Bronchial epithelial cell (primary cell): ENCODE data around the gene SNTB2. TPM values are rescaled to one million over a fixed set of nuclear protein-coding genes. Genes with fewer than 3 reads are reported as not detected.

Source experiments
- DNase-seq: peaks from one replicate; pipeline ENCODE4 v3.0.0-alpha.2; 2010; ENCODE audit warnings: low read depth
- FAIRE-seq: peaks from 2 replicates; lab custom pipeline; 2011; peaks lifted over from hg19 to GRCh38; lab: Jason Lieb, UNC
- H3K27me3 ChIP-seq: 2 replicates; pipeline ENCODE4 v1.5.1; 2011; ENCODE audit warnings: low read length; ENCODE audit not compliant: control insufficient read depth, insufficient read depth
- H3K36me3 ChIP-seq: 2 replicates; pipeline ENCODE4 v1.5.1; 2011; ENCODE audit warnings: low read length; ENCODE audit not compliant: control insufficient read depth, insufficient read depth
- H3K4me3 ChIP-seq: 2 replicates; pipeline ENCODE4 v1.5.1; 2011; ENCODE audit warnings: mild to moderate bottlenecking, low read depth, low read length, control low read depth
- total RNA-seq: library from RNA; depleted of rRNA; stranded (reverse); fragments of >200 nt; gene quantifications from 2 replicates; pipeline ENCODE4 v1.2.1, GENCODE V29; 2014
- TF ChIP-seq, protein P1 (sequence below): IDR thresholded peaks from 2 replicates; pipeline ENCODE4 v1.5.1; 2011; ENCODE audit warnings: mild to moderate bottlenecking, moderate library complexity, low read length, control low read depth, inconsistent platforms; ENCODE audit not compliant: insufficient read depth, severe bottlenecking

The SNTB2 gene
- total RNA-seq, 1 donor from 2014 or later = 10.5 TPM

DNA sequence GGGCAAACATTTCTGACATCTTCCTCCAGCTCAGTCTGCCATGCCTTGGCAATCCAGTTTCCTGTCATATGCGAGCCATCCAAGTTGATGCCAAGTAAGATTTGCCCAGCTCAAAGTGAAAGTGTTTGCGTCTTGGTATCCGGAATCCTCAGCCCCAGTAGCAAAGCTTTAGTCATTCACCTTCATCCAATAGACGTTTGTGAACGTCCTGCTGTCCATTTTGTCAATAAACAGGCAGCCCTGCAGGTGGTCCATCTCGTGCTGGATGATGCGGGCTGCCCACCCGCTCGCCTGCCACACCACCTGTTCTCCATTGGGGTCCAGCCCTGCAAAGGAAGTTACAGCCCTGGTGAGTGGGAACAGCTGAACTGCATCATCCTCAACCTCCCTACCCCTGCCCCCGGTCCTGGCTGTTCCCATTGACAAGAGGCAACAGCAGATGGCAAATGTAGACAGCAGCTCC lies 141.9 kb downstream of the SNTB2 start:
- DNase-seq (peak; percentile 7), FAIRE-seq (no peak)
- peaks cover 18% of the 10 kb centered on the region for H3K36me3 ChIP-seq
- H3K27me3 ChIP-seq = no peaks in the 10 kb centered on the region
- TF ChIP-seq, protein P1, sequence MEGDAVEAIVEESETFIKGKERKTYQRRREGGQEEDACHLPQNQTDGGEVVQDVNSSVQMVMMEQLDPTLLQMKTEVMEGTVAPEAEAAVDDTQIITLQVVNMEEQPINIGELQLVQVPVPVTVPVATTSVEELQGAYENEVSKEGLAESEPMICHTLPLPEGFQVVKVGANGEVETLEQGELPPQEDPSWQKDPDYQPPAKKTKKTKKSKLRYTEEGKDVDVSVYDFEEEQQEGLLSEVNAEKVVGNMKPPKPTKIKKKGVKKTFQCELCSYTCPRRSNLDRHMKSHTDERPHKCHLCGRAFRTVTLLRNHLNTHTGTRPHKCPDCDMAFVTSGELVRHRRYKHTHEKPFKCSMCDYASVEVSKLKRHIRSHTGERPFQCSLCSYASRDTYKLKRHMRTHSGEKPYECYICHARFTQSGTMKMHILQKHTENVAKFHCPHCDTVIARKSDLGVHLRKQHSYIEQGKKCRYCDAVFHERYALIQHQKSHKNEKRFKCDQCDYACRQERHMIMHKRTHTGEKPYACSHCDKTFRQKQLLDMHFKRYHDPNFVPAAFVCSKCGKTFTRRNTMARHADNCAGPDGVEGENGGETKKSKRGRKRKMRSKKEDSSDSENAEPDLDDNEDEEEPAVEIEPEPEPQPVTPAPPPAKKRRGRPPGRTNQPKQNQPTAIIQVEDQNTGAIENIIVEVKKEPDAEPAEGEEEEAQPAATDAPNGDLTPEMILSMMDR = no peak
- H3K4me3 ChIP-seq = peak overlapping the region; percentile 74

DNA sequence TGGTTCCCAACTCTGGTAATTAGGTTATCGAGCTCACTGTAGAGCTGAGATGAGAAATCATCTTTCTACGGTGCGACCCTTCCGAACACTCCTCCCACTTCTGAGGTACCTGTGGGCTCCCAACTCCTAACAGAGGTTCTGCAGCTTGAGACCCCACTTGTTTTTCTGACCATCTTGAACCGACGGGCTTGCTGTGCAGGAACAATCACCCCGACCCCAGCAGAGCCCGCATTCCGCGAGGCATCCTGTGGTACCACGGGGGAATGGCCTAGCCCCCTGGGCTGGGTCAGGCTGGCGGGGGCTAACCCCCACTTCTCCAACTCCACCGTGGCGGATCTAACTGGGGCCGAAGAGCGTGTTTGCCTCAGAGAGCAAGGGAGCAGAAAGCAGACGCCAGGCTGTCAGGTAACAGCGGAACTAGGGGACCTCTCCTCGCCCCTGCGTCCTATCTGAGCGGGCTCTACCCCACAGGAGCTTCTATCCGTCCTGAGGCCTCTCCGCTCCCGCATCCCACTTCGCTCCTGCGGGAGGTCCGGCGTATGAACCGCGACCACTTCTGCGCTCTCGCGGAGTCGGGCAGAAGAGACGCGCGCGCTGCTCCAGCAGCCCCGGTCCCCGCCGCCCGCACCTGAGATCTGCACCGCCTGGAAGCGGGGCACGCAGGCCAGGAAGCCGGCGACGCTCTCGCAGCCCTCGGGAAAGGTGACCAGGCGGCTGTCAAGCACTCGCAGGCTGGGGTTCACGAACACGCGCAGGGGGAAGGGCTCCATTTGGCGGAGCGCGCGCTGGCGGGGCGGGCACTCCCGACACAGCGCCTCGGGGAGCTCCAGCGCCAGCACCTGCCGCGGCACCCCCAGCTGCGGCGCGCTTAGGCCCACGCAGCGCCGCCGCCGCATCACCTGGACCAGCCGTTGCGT lies 142.7 kb downstream of the SNTB2 start:
- peak overlapping the region; percentile 74 for H3K4me3 ChIP-seq
- DNase-seq = no peak
- H3K36me3 ChIP-seq = peaks cover 14% of the 10 kb centered on the region
- FAIRE-seq = no peak
- TF ChIP-seq, protein P1 = no peak
- H3K27me3 ChIP-seq = no peaks in the 10 kb centered on the region

DNA sequence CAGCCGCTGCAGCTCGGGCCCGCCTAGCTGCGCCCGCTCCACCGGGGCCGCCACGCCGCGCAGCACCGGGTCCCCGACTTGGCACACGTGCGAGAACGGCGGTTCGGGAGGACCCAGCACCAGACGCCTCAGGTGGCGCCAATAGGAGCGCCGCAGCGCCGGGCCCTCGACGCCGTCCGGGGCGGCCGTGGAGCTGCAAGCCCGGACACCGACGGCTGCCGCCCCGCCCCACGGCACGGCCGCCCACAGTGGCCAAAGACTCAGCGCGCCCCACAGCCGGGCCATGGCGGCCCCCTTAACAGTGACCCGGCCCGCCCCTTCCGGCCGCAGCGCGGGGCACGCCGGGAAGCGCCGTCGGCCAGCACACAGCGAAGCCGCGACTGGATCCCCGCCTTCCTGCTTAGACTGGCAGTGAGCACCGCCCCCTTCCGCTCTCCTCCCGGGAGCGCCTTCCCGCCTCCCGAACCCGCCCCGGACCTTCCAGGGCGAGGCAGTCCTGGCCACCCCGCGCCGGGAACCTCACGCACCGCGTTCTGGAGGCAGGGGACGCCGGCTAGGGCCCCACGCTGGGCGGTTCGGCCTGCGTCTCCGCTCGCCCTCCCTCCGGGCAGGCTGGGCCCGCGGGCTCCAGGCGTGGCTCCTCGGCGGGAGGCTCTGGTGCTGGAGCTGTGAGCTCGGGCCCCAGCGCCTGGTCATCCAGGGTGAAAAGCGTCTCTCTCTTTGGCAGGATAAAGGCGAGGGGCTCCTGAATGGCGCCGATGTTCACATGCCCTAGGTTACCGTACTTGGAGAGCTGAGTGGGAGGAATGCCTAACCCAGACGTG lies 143.5 kb downstream of the SNTB2 start, which contains the start of gene PDF:
Gene PDF (minus strand): TSS at position 303 of the 824 bp plus-strand sequence. CDS start 18 bp downstream, at position 285.
- peak; percentile 82 for DNase-seq
- Histone ChIP-seq H3K27me3 (no peaks in the 10 kb centered on the region), H3K4me3 (peak within 1 kb of the TSS; percentile 74), H3K36me3 (peaks cover 19% of the 10 kb centered on the region)
- FAIRE-seq = no peak
- TF ChIP-seq, protein P1 = no peak

GRCh38 chr16:69334696-69335095 lies 147.7 kb downstream of the SNTB2 start:
- FAIRE-seq = no peak
- DNase-seq = no peak
- Histone ChIP-seq H3K36me3 (peaks cover 19% of the 10 kb centered on the region), H3K27me3 (no peaks in the 10 kb centered on the region), H3K4me3 (no peak overlapping the region)
- TF ChIP-seq, protein P1 = no peak

DNA sequence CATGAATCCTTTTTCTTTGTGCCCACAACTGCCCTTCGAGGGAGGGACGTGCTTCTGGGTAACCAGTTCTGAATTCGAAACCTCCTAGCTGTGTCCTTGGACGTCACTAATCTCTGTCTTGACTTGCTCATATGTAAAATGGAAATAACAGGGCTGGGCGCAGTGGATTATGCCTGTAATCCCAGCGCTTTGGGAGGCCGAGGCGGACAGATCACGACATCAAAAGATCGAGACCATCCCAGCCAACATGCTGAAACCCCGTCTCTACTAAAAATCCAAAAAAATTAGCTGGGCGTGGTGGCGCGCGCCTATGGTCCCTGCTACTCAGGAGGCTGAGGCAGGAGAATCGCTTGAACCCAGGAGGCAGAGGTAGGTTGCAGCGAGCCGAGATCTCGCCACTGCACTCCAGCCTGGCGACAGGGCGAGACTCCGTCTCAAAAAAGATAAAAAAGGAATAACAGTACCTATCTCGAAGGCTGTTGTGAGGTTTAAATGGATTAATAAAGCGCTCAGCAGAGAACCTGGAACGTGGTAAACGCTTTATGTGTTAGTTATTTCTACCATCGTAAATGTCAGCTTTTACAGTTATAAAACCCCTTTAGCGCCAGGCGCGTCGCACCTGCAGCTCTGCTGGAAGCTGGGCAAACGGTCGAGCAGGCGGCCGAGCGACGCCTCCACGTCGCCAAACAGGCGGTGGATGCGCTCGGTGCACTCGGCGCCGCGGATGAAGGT lies 151.8 kb downstream of the SNTB2 start:
- DNase-seq = no peak
- H3K36me3 ChIP-seq = peaks cover 20% of the 10 kb centered on the region
- H3K4me3 ChIP-seq = peak overlapping the region; percentile 90
- FAIRE-seq = no peak
- H3K27me3 ChIP-seq = no peaks in the 10 kb centered on the region
- TF ChIP-seq, protein P1 = no peak
